Left lung (tissue), 10 donors: Measurements from ENCODE around the gene PLPPR1. TPM values are rescaled to one million over a fixed set of nuclear protein-coding genes. Genes with fewer than 3 reads are reported as not detected.

Experiments used
- ATAC-seq: fragments of 200-7000 bp; cut with Tn5 transposase; one replicate; pipeline ENCODE4 v1.9.1; 2020; ENCODE audit warnings: moderate library complexity
- DNase-seq, 4 donors: peaks; one replicate each; pipeline ENCODE4 v3.0.0-alpha.2; 2013 to 2020
- H3K27ac ChIP-seq, 2 donors: fragments of 200-600 bp; sonication (generic) in 1 of 2; one replicate each; pipeline versions ENCODE4 v1.5.0 to v1.8.0; 2020 to 2021
- H3K27me3 ChIP-seq, 2 donors: fragments of 200-600 bp; sonication (generic) in 1 of 2; one replicate each; pipeline versions ENCODE4 v1.5.0 to v1.8.0; 2020 to 2021
- H3K36me3 ChIP-seq, 2 donors: fragments of 200-600 bp; sonication (generic) in 1 of 2; one replicate each; pipeline versions ENCODE4 v1.5.0 to v1.8.0; 2020 to 2021
- H3K4me1 ChIP-seq, 2 donors: fragments of 200-600 bp; one replicate each; pipeline ENCODE4 v1.8.0; 2021
- H3K4me3 ChIP-seq, 2 donors: fragments of 200-600 bp; sonication (generic) in 1 of 2; one replicate each; pipeline versions ENCODE4 v1.5.0 to v1.8.0; 2020 to 2021; ENCODE audit warnings: mild to moderate bottlenecking in 1 of 2
- H3K9me3 ChIP-seq, 2 donors: fragments of 200-600 bp; sonication (generic) in 1 of 2; one replicate each; pipeline versions ENCODE4 v1.5.0 to v1.8.0; 2020 to 2021
- CTCF ChIP-seq, 2 donors: fragments of 200-600 bp; sonication (generic) in 1 of 2; IDR thresholded peaks; one replicate each; pipeline versions ENCODE4 v1.5.0 to v1.8.0; 2021; ENCODE audit warnings: antibody characterized with exemption in 2 of 2
- intact Hi-C, 2 donors: fragments of 100-400 bp; cut with DNase I; formaldehyde crosslinking; loops; one replicate each; pipeline versions ENCODE4 v1.11.2 to v1.14.2; 2022
- polyA plus RNA-seq, 6 donors: library from polyadenylated mRNA; unstranded; fragments of 120-200 nt; gene quantifications; one replicate each; pipeline ENCODE4 v1.2.1, GENCODE V29; 2013; ENCODE audit not compliant: insufficient read length in 6 of 6
- total RNA-seq, 2 donors: library from RNA; stranded (reverse); fragmentation: NEBNext Ultra II Directional; extraction: Animal tissue kit (Norgen Biotek cat#: 25700); gene quantifications; one replicate each; pipeline ENCODE4 v1.2.1, GENCODE V29; 2021
- donor health status: DM: no; HTN: yes; CAD: no.
- donor health status: DM: no; HTN: no; CAD: no.

PLPPR1 gene
- total and polyA plus RNA-seq, 8 donors: 1.6 to 24.5 (median 21.4) TPM

GRCh38 chr9:101092922-101093321 lies 64.4 kb downstream of the PLPPR1 start:
- H3K9me3 ChIP-seq: no peaks in the 10 kb centered on the region

GRCh38 chr9:101093620-101094019 lies 65.1 kb downstream of the PLPPR1 start:
- Histone ChIP-seq H3K27me3 (no peaks in the 10 kb centered on the region), H3K27ac (no peak overlapping the region), H3K4me3 (no peak overlapping the region), H3K36me3 (no peaks in the 10 kb centered on the region), H3K4me1 (no peaks in the 10 kb centered on the region), H3K9me3 (no peaks in the 10 kb centered on the region)
- no peak for TF ChIP-seq CTCF (IDR thresholded peaks at IDR 0.05)
- ATAC-seq: no peak
- no peak for DNase-seq
- intact Hi-C loops: no loop called here

More at GRCh38 chr9:101092922-101093321, 64.4 kb downstream of the PLPPR1 start:
- no peaks in the 10 kb centered on the region for H3K27me3 ChIP-seq
- DNase-seq: no peak
- no peaks in the 10 kb centered on the region for H3K36me3 ChIP-seq
- no peak overlapping the region for H3K27ac ChIP-seq
- TF ChIP-seq CTCF (IDR thresholded peaks at IDR 0.05): no peak
- H3K4me1 ChIP-seq: no peaks in the 10 kb centered on the region
- no peak overlapping the region for H3K4me3 ChIP-seq
- no peak for ATAC-seq
- intact Hi-C loops: no loop called here

- intact Hi-C loops: no loop called here
- Histone ChIP-seq H3K27me3 (no peaks in the 10 kb centered on the region), H3K4me1 (no peaks in the 10 kb centered on the region), H3K27ac (no peak overlapping the region), H3K4me3 (no peak overlapping the region), H3K36me3 (no peaks in the 10 kb centered on the region), H3K9me3 (no peaks in the 10 kb centered on the region)
- no peak for TF ChIP-seq CTCF (IDR thresholded peaks at IDR 0.05)
- DNase-seq (no peak), ATAC-seq (no peak)
Observed at GRCh38 chr9:101094686-101095085, 66.2 kb downstream of the PLPPR1 start.

- no peak for ATAC-seq
Observed at GRCh38 chr9:101097210-101097609, 68.7 kb downstream of the PLPPR1 start.

GRCh38 chr9:101098392-101098791 lies 69.9 kb downstream of the PLPPR1 start:
- Histone ChIP-seq H3K27me3 (no peaks in the 10 kb centered on the region), H3K4me3 (no peak overlapping the region), H3K27ac (no peak overlapping the region), H3K36me3 (no peaks in the 10 kb centered on the region), H3K4me1 (no peaks in the 10 kb centered on the region), H3K9me3 (no peaks in the 10 kb centered on the region)
- no peak for TF ChIP-seq CTCF (IDR thresholded peaks at IDR 0.05)
- DNase-seq: no peak
- no peak for ATAC-seq
- intact Hi-C loops: no loop called here

More at GRCh38 chr9:101097210-101097609, 68.7 kb downstream of the PLPPR1 start:
- intact Hi-C loops: no loop called here
- Histone ChIP-seq H3K4me1 (no peaks in the 10 kb centered on the region), H3K9me3 (no peaks in the 10 kb centered on the region), H3K4me3 (no peak overlapping the region), H3K27me3 (no peaks in the 10 kb centered on the region), H3K36me3 (no peaks in the 10 kb centered on the region), H3K27ac (no peak overlapping the region)
- DNase-seq: no peak
- TF ChIP-seq CTCF (IDR thresholded peaks at IDR 0.05): no peak
